SW480 (cell line): ENCODE data around the gene IL24.

Source experiments
- DNase-seq: peaks from one replicate; pipeline ENCODE4 v3.0.0-alpha.2; 2016; ENCODE audit warnings: low spot score

The IL24 gene

DNA sequence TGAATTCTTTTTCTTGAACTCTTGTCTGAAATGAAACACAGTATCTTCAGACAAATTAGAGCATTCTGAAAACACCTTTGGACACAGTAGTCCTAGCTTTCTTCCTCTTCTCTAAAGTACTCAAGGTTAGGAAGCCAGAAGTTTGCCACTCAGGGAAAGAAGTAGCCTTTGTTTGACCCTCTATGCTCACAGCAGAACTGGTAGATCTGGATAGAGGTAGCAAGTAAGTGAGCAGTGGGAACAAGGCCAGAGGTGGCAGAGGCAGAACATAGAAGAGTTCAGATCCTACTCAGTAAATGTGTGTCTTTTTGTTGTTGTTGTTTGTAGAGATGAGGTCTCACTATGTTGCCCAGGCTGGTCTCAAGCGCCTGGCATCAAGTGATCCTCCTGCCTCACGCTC lies 56.4 kb downstream of the IL24 start:
- DNase-seq, result no peak
